GM19240 (cell line): ENCODE results near the gene PCMT1.
"Not testable (repeated sequence)": the region's sequence is repeated elsewhere in the genome, so short reads cannot be mapped to it uniquely, and the experiment has no call there.

Source experiments
- DNase-seq: peaks from one replicate; pipeline ENCODE4 v3.0.0; 2011; ENCODE audit warnings: low spot score; ENCODE audit not compliant: insufficient read length

PCMT1 gene

GRCh38 chr6:149815788-149816187, 66.2 kb downstream of the PCMT1 start:
- DNase-seq = peak; percentile 10

- no peak for DNase-seq
Observed at GRCh38 chr6:149820506-149820905, 71.0 kb downstream of the PCMT1 start.

- no peak for DNase-seq
Observed at GRCh38 chr6:149821492-149821891, 72.0 kb downstream of the PCMT1 start.

- DNase-seq = no peak
Observed at GRCh38 chr6:149823013-149823412, 73.5 kb downstream of the PCMT1 start.

GRCh38 chr6:149825292-149825691, 75.8 kb downstream of the PCMT1 start:
- no peak for DNase-seq

GRCh38 chr6:149830731-149831307, 81.3 kb downstream of the PCMT1 start:
- no peak for DNase-seq

GRCh38 chr6:149831308-149831820, 81.8 kb downstream of the PCMT1 start:
- DNase-seq = no peak

GRCh38 chr6:149833651-149834050, 84.1 kb downstream of the PCMT1 start:
- DNase-seq = no peak

GRCh38 chr6:149834513-149835481, 85.3 kb downstream of the PCMT1 start:
- DNase-seq = peak; percentile 24

- DNase-seq = peak; percentile 46
Observed at GRCh38 chr6:149840345-149841075, 91.0 kb downstream of the PCMT1 start.

- DNase-seq = no peak
Observed at GRCh38 chr6:149842331-149842730, 92.8 kb downstream of the PCMT1 start.

GRCh38 chr6:149843051-149843633, 93.6 kb downstream of the PCMT1 start:
- no peak for DNase-seq

GRCh38 chr6:149844036-149844435, 94.5 kb downstream of the PCMT1 start:
- not testable (repeated sequence) for DNase-seq

GRCh38 chr6:149844480-149844879, 94.9 kb downstream of the PCMT1 start:
- no peak for DNase-seq

- DNase-seq = no peak
Observed at GRCh38 chr6:149845549-149845948, 96.0 kb downstream of the PCMT1 start.

- DNase-seq = no peak
Observed at GRCh38 chr6:149846321-149846720, 96.8 kb downstream of the PCMT1 start.

GRCh38 chr6:149847939-149848267, 98.4 kb downstream of the PCMT1 start:
- no peak for DNase-seq

GRCh38 chr6:149848343-149848742, 98.8 kb downstream of the PCMT1 start:
- DNase-seq = not testable (repeated sequence)

- DNase-seq = no peak
Observed at GRCh38 chr6:149851461-149852110, 102.0 kb downstream of the PCMT1 start.

GRCh38 chr6:149852180-149852579, 102.6 kb downstream of the PCMT1 start:
- DNase-seq = no peak

GRCh38 chr6:149852881-149853280, 103.3 kb downstream of the PCMT1 start:
- no peak for DNase-seq
